NT2/D1 (cell line): ENCODE data around the gene COMT.

Experiments used
- SUZ12 ChIP-seq: IDR thresholded peaks from 2 replicates; pipeline ENCODE4 v1.6.1; 2011; ENCODE audit not compliant: insufficient read length, insufficient read depth; ENCODE audit errors: extremely low read depth
- YY1 ChIP-seq: IDR thresholded peaks from 2 replicates; pipeline ENCODE4 v1.6.1; 2011; ENCODE audit not compliant: insufficient read length, insufficient read depth
- ZNF274 ChIP-seq: IDR thresholded peaks from 2 replicates; pipeline ENCODE4 v1.6.1; 2011; ENCODE audit warnings: mild to moderate bottlenecking, low read depth, low read length

GRCh38 chr22:19918332-19919106 lies 23.1 kb upstream of the COMT start:
- TF ChIP-seq SUZ12: no peak
- no peak for TF ChIP-seq YY1
- no peak for TF ChIP-seq ZNF274
